Muscle layer of colon (tissue), 2 donors: ENCODE results near the gene ROBO1.

ENCODE experiments used
- H3K27ac ChIP-seq: one replicate; pipeline ENCODE4 v1.7.0; 2013; ENCODE audit warnings: low read depth, mild to moderate bottlenecking, low read length, moderate library complexity
- H3K27me3 ChIP-seq, 2 donors: one replicate each; pipeline ENCODE4 v1.7.0; 2013; ENCODE audit warnings: low read length in 2 of 2, mild to moderate bottlenecking in 2 of 2; ENCODE audit not compliant: insufficient read depth in 2 of 2, control insufficient read depth in 1 of 2
- H3K36me3 ChIP-seq: one replicate; pipeline ENCODE4 v1.7.0; 2013; ENCODE audit warnings: mild to moderate bottlenecking, low read length; ENCODE audit not compliant: insufficient read depth
- H3K4me1 ChIP-seq: one replicate; pipeline ENCODE4 v1.7.0; 2013; ENCODE audit warnings: mild to moderate bottlenecking, low read length; ENCODE audit not compliant: insufficient read depth
- H3K4me3 ChIP-seq, 2 donors: one replicate each; pipeline ENCODE4 v1.7.0; 2013; ENCODE audit warnings: low read length in 2 of 2, low read depth in 1 of 2, mild to moderate bottlenecking in 1 of 2, moderate library complexity in 1 of 2
- H3K9ac ChIP-seq: one replicate; pipeline ENCODE4 v1.7.0; 2013; ENCODE audit warnings: low read length
- H3K9me3 ChIP-seq: one replicate; pipeline ENCODE4 v1.7.0; 2013; ENCODE audit warnings: mild to moderate bottlenecking, low read length
- donor health status: abdominal sarcoma.
- donor health status: Adenocarcinoma of cecum.

The ROBO1 gene

DNA sequence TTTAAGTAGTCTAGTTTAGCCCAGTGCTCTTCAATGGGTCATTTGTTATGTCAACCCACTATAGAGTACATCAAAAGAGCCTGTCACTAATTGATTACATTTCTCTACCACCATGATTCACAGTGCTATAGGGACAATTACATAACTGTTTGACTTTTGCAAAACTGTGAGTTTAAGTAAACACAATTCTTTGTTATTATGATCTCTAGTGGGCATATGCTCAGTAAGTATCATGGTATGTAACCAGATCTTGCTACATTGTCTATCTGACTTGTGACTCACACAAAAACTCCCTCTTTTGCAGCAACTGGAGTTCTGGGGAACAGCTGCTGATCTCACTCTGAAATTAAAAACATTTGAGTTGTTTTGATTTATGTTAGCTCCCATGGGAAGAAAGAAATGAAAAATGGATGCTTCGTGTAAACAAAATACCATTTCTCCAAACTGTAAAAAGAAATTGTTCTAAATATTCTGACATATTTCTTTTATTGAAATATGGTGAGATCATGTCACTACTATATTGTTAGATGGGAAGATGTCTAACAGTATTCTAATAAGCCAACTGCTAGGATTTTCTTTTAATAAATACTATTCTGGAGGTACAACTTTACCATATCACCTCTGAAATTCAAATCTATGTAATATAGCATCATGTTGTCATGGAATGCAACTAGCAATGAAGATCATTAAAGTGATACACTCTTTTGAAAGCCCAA is 470.4 kb downstream of the ROBO1 start:
- Histone ChIP-seq H3K9ac (no peak overlapping the region), H3K27me3 (no peaks in the 10 kb centered on the region), H3K9me3 (no peaks in the 10 kb centered on the region), H3K4me3 (no peak overlapping the region), H3K4me1 (peaks cover 21% of the 10 kb centered on the region), H3K27ac (no peak overlapping the region), H3K36me3 (no peaks in the 10 kb centered on the region)

DNA sequence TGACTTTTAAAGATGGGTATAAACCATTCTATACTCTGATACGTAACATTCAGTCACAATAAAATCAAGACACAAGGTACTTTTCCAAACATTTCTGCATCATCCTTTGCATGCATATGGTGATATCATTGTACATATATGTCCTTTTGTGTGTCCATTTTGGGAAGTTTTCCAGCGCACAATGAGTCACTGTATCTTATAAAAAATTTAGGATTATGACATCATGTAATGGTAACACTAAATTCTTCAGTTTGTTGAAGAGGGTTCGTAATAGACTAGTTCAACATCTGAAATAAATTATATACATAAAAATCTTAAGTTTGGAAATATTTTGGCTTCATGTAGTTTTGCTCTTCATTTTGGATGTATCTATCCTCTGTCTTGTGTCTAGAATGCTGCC is 480.9 kb downstream of the ROBO1 start:
- no peak overlapping the region for H3K9ac ChIP-seq
- no peaks in the 10 kb centered on the region for H3K4me1 ChIP-seq
- no peaks in the 10 kb centered on the region for H3K36me3 ChIP-seq
- no peak overlapping the region for H3K27ac ChIP-seq
- H3K27me3 ChIP-seq = no peaks in the 10 kb centered on the region
- no peaks in the 10 kb centered on the region for H3K9me3 ChIP-seq
- H3K4me3 ChIP-seq = no peak overlapping the region

DNA sequence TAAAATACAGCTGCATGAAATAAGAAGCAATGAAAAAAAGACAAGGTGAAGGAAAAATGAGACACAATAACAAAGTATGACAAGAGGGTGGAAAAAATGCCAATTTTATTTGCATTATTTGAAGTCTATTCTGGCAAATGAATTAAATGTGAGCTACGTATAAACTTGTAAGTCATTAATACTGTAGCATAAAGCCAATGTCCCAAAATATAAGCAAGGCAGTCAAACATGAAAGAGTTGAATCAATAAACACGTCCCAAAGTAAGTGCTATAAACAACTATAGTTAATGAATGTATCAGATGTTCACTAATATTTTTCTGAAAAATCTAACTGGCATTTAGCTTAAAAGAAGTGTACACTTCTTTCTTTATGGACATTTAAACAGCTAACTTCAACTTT is 481.9 kb downstream of the ROBO1 start:
- Histone ChIP-seq H3K9ac (no peak overlapping the region), H3K36me3 (no peaks in the 10 kb centered on the region), H3K4me3 (no peak overlapping the region), H3K27ac (no peak overlapping the region), H3K9me3 (no peaks in the 10 kb centered on the region), H3K4me1 (no peaks in the 10 kb centered on the region), H3K27me3 (no peaks in the 10 kb centered on the region)

DNA sequence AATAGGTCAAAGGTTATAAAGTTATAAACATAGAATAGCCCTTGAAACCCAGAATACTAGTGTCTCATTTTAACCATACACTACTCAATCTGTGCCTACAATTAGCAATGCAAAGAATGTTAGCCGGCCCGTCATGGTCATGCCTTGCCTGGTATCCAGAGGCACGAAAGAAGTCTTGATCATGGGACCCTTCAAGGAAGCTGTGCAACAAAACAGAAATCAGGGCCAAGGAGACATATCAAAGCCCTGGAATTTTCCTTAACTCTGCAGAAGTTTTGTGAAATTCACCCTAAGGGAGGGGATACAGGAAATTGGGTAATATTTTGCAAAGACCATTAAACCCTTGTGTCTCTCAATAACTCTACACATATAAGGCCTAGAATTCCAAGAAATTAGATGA is 482.4 kb downstream of the ROBO1 start:
- H3K36me3 ChIP-seq = no peaks in the 10 kb centered on the region
- no peaks in the 10 kb centered on the region for H3K9me3 ChIP-seq
- no peaks in the 10 kb centered on the region for H3K4me1 ChIP-seq
- H3K27me3 ChIP-seq = no peaks in the 10 kb centered on the region
- no peak overlapping the region for H3K9ac ChIP-seq
- H3K4me3 ChIP-seq = no peak overlapping the region
- H3K27ac ChIP-seq = no peak overlapping the region

DNA sequence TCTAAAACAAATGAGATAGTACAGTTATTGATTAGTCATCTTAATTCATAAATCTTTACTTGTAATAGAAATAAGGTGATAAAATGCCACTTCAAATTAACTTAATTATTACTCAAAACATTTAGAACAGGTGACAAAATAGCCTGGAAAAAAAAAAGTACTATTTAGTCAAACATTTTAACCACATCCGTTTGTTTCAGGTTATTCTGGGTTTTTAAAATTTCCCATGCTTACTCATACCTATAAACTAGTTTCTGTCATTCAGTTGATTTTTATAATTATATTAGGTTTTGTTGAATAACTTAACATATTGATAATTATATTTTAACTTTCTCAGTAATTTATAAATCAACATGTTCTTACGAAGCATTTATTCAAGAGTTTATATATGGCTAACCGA is 483.0 kb downstream of the ROBO1 start:
- no peaks in the 10 kb centered on the region for H3K27me3 ChIP-seq

DNA sequence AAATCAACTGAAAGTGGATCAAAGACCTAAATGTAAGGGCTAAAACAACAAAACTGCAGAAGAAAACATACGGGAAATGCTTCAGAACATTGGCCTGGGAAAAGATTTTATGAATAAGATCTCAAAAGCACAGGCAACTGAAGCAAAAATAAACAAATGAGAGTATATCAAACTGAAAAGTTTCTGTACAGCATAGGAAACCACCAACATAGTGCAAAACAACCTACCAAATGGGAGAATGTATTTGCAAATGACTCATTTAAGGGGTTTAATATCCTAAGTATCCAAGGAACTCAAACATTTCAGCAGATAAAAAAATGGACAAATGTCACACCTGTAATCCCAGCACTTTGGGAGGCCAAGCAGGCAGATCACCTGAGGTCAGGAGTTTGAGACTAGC is 489.1 kb downstream of the ROBO1 start:
- H3K36me3 ChIP-seq = no peaks in the 10 kb centered on the region
- no peaks in the 10 kb centered on the region for H3K9me3 ChIP-seq
- H3K27ac ChIP-seq = no peak overlapping the region

More for the DNA sequence above, 483.0 kb downstream of the ROBO1 start:
- Histone ChIP-seq H3K36me3 (no peaks in the 10 kb centered on the region), H3K9ac (no peak overlapping the region), H3K27ac (no peak overlapping the region), H3K4me3 (no peak overlapping the region), H3K9me3 (no peaks in the 10 kb centered on the region), H3K4me1 (no peaks in the 10 kb centered on the region)

DNA sequence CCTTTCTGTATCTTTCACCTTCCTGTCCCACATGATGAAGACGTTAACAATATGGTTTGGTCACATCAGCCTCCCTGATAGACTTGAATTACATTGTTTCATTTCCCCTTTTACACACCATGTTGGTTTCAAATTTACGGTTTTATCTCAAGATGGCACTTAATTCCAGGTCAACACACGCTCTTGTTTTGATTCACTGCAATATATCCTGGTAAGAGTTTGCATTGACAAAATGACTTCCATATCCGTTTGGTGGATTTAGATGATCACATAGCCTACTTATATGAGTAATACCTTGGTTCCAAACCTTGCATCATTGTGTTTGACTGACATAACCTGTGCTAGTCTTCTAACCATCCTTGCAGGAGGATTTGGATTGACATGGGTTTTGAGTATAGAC is 499.4 kb downstream of the ROBO1 start:
- Histone ChIP-seq H3K27me3 (no peaks in the 10 kb centered on the region), H3K9ac (no peak overlapping the region), H3K27ac (no peak overlapping the region), H3K36me3 (no peaks in the 10 kb centered on the region), H3K4me3 (no peak overlapping the region), H3K4me1 (no peaks in the 10 kb centered on the region), H3K9me3 (no peaks in the 10 kb centered on the region)

More for the DNA sequence above, 489.1 kb downstream of the ROBO1 start:
- no peaks in the 10 kb centered on the region for H3K4me1 ChIP-seq
- H3K9ac ChIP-seq = no peak overlapping the region
- no peak overlapping the region for H3K4me3 ChIP-seq
- no peaks in the 10 kb centered on the region for H3K27me3 ChIP-seq

DNA sequence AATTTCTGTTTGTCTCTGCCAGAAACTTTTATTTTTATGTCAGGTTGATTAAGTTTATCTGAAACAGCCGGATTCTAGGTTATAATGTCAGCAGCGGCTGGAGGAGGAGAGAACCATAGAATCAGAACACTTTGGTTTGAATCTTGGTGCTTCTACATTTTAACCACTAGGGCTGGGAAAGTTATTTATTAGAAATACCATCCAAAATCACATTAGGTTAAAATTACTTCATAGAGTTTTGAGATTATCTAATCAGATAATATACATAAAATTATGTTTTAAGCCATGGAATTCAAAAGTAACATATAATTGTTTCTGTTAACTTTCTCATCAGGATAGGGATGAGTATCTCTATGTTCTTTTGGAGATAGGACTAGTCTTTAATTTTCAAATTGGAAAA is 502.9 kb downstream of the ROBO1 start:
- Histone ChIP-seq H3K4me3 (no peak overlapping the region), H3K27me3 (no peaks in the 10 kb centered on the region), H3K27ac (no peak overlapping the region), H3K4me1 (no peaks in the 10 kb centered on the region), H3K36me3 (no peaks in the 10 kb centered on the region), H3K9ac (no peak overlapping the region), H3K9me3 (no peaks in the 10 kb centered on the region)

DNA sequence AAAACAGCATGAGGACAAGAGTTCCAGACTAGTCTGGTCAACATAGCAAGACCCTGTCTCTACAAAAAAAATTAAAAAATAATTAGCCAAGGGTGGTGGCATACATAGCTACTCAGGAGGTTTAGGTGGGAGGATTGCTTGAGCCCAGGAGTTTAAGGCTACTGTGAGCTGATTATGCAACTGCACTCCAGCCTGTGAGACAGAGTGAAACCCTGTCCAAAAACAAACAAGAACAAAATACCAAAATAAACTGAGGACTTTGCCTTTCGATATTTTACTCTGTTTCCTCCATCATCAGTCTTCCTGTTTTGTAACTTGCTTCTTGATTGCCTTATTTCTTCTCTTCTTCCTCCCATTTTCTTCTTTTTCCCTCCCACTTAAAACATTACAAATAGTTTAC is 504.4 kb downstream of the ROBO1 start:
- Histone ChIP-seq H3K9ac (no peak overlapping the region), H3K4me3 (no peak overlapping the region), H3K4me1 (no peaks in the 10 kb centered on the region), H3K27me3 (no peaks in the 10 kb centered on the region), H3K27ac (no peak overlapping the region), H3K36me3 (no peaks in the 10 kb centered on the region), H3K9me3 (no peaks in the 10 kb centered on the region)

DNA sequence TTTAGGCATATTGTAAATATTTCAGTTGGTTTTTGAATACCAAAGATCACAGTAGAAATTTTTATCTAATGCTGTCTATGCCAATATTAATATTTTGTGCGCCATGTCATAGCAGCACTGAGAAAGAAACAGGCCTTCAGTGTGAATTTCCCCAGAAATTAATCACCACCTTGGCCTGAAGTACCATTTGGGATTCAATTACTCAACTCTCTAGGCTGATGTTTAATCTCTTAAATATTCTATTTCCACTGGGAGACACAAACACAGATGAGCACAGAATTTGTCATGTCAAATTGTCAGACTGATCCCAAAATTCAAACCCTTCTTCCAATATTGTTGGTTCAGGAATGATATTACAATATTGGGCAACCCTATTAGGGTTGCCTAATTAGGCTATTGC is 509.3 kb downstream of the ROBO1 start:
- no peaks in the 10 kb centered on the region for H3K4me1 ChIP-seq
- H3K9ac ChIP-seq = no peak overlapping the region
- no peaks in the 10 kb centered on the region for H3K9me3 ChIP-seq
- no peak overlapping the region for H3K27ac ChIP-seq
- no peaks in the 10 kb centered on the region for H3K27me3 ChIP-seq
- no peak overlapping the region for H3K4me3 ChIP-seq
- H3K36me3 ChIP-seq = no peaks in the 10 kb centered on the region

DNA sequence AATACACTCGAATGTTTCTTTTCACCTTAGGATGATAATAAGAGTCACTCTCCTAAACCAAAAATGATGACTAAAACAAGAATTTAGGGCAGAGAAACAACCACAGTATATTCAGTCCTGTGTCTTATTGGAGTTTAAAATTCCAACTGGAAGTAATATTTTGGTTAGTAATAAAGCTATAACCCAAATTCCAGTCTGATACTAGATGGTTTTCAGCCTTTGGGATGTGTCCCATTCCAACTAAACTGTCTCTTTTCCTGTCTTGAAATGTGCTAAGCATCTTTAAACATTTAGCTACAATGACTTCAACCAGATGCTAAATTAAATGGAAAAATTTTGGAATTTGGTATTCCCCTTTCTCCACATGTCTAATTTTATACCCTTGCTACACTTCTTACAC is 510.0 kb downstream of the ROBO1 start:
- Histone ChIP-seq H3K9ac (no peak overlapping the region), H3K27me3 (no peaks in the 10 kb centered on the region), H3K36me3 (no peaks in the 10 kb centered on the region), H3K27ac (no peak overlapping the region), H3K4me1 (no peaks in the 10 kb centered on the region), H3K9me3 (no peaks in the 10 kb centered on the region), H3K4me3 (no peak overlapping the region)

DNA sequence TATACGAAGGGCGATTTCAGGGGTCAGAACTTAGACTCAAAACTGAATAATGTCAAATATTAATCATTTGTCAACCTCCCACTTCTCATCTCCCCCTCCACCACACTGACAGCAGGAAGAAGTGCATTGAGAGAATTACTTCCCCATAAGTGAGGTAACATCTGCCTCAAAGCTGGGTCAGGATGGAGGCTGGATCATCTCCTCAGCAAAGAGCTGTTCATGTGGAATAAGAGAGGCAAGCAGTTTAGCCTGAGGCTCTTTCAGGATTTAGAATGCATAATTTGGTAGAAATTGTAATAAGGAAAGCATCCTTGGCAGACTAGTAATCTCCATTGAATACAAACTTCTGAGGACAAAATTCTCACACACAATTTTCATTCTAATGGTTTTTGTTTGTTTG is 512.1 kb downstream of the ROBO1 start:
- Histone ChIP-seq H3K4me3 (no peak overlapping the region), H3K27me3 (no peaks in the 10 kb centered on the region), H3K27ac (no peak overlapping the region), H3K9me3 (no peaks in the 10 kb centered on the region), H3K9ac (no peak overlapping the region), H3K4me1 (no peaks in the 10 kb centered on the region), H3K36me3 (no peaks in the 10 kb centered on the region)
